Activated CD8-positive, alpha-beta T cell treated with anti-CD3 and anti-CD28 coated beads for 36 hours (primary cell): ENCODE measurements around the gene TIMM17B. TPM values are rescaled to one million over a fixed set of nuclear protein-coding genes. Genes with fewer than 3 reads are reported as not detected.
A peak's percentile ranks its signal among the peaks of the same experiment; 100 is the strongest.

Experiments used
- ATAC-seq: fragments of 200-7000 bp; cut with Tn5 transposase; one replicate; pipeline ENCODE4 v1.10.0; 2021; ENCODE audit warnings: mild to moderate bottlenecking, moderate library complexity
- CTCF ChIA-PET: fragments of 350-600 bp; sonication (Branson Sonifier 250); formaldehyde crosslinking; loops from one replicate; lab custom pipeline; 2021; ENCODE audit warnings: antibody characterized with exemption; lab: Charles Lee
- POLR2A ChIA-PET: fragments of 350-600 bp; sonication (Branson Sonifier 250); formaldehyde crosslinking; loops from one replicate; lab custom pipeline; 2021; ENCODE audit warnings: antibody characterized with exemption; lab: Charles Lee
- DNase-seq: peaks from one replicate; pipeline ENCODE4 v3.0.0-alpha.2; 2020
- H3K27ac Mint-ChIP-seq: one replicate; pipeline ENCODE4 v1.8.0; 2021; ENCODE audit warnings: mild to moderate bottlenecking, mixed read lengths
- H3K27me3 Mint-ChIP-seq: one replicate; pipeline ENCODE4 v1.8.0; 2021; ENCODE audit warnings: mixed read lengths
- H3K36me3 Mint-ChIP-seq: one replicate; pipeline ENCODE4 v1.8.0; 2021; ENCODE audit warnings: low read depth, mixed read lengths
- H3K4me1 Mint-ChIP-seq: one replicate; pipeline ENCODE4 v1.8.0; 2021; ENCODE audit warnings: low read depth, mixed read lengths
- H3K4me3 Mint-ChIP-seq: one replicate; pipeline ENCODE4 v1.8.0; 2021; ENCODE audit warnings: mild to moderate bottlenecking, moderate library complexity, mixed read lengths
- H3K9me3 Mint-ChIP-seq: one replicate; pipeline ENCODE4 v1.8.0; 2021; ENCODE audit warnings: mixed read lengths
- intact Hi-C: fragments of 100-400 bp; cut with micrococcal nuclease; formaldehyde crosslinking; loops from one replicate; pipeline ENCODE4 v1.10.0; 2022
- total RNA-seq, 2 experiments: library from RNA; stranded (reverse); gene quantifications; one replicate each; pipeline ENCODE4 v1.2.3, GENCODE V29; 2021
- TF ChIP-seq, protein P1 (sequence below): fragments of 200-600 bp; IDR thresholded peaks from one replicate; pipeline ENCODE4 v1.8.0; 2022; ENCODE audit warnings: antibody characterized with exemption, mild to moderate bottlenecking

TIMM17B gene
- total RNA-seq, 2 experiments from 2014 or later, result 50.1 to 52.2 TPM

DNA sequence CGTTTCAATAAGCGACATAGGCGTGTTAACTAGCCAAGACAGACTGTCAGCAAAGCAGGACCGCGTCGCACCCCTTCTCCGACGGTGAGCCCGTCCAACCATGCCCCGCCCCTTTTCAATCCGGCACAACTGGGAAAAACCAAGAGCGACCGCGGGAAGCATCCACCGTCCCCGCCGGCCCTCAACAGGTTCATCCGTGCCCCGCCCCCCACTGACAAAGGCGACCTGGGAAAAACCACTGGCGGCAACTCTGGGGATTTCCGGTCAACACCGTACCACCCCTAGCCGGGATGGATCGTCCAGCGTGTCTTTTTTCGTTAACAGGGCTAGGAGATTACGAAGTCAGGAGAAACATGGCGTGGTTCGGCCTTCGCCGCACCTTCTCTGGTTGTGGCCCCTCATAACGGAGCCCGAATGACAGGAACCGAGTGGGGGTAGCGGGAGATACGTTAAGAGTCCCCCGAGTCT is 377 bp downstream of the TIMM17B start:
- CTCF ChIA-PET, result interaction anchor here (0.9 to 1.6 kb wide), 2 partner anchors 40 to 49 kb away, joined by 4 to 6 read pairs; no protein-coding TSS in a partner anchor
- intact Hi-C loops, result no loop called here
- Mint-ChIP-seq H3K36me3 (peaks cover 17% of the 10 kb centered on the region), H3K9me3 (no peaks in the 10 kb centered on the region), H3K4me1 (peaks cover 28% of the 10 kb centered on the region), H3K27ac (peak overlapping the region; percentile 96), H3K27me3 (no peaks in the 10 kb centered on the region), H3K4me3 (peak overlapping the region; percentile 84)
- POLR2A ChIA-PET, result interaction anchor here (1.0 to 2.1 kb wide), 9 partner anchors 10 to 58 kb away, joined by 3 to 15 read pairs (median 4); partner anchors contain the start of gene SLC35A2
- ATAC-seq (peak; percentile 15), DNase-seq (peak; percentile 67)
- TF ChIP-seq, protein P1, sequence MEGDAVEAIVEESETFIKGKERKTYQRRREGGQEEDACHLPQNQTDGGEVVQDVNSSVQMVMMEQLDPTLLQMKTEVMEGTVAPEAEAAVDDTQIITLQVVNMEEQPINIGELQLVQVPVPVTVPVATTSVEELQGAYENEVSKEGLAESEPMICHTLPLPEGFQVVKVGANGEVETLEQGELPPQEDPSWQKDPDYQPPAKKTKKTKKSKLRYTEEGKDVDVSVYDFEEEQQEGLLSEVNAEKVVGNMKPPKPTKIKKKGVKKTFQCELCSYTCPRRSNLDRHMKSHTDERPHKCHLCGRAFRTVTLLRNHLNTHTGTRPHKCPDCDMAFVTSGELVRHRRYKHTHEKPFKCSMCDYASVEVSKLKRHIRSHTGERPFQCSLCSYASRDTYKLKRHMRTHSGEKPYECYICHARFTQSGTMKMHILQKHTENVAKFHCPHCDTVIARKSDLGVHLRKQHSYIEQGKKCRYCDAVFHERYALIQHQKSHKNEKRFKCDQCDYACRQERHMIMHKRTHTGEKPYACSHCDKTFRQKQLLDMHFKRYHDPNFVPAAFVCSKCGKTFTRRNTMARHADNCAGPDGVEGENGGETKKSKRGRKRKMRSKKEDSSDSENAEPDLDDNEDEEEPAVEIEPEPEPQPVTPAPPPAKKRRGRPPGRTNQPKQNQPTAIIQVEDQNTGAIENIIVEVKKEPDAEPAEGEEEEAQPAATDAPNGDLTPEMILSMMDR, result no peak

DNA sequence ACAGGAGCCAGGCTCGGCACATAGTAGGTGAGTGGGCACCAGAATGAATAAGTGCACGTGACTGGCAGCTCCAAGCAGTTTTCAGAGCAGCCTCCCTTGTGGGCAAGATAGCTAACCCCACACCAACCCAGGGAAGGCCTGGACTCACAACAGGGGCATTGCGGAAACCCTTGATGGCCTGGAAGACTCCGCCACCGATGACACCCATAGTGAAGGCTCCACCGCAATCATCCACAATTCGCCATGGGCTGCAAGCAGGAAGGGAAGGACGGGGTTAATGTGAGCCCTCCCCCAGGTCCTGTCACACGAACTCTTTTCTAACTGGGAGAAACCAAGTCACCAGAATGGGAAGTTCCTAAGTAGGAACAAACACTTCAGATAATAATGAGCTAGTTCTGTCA is 957 bp downstream of the TIMM17B start:
- Mint-ChIP-seq H3K36me3 (peaks cover 14% of the 10 kb centered on the region), H3K4me1 (peaks cover 32% of the 10 kb centered on the region), H3K27me3 (no peaks in the 10 kb centered on the region), H3K27ac (peak overlapping the region; percentile 96), H3K4me3 (peak overlapping the region; percentile 84), H3K9me3 (no peaks in the 10 kb centered on the region)
- TF ChIP-seq, protein P1, result no peak
- DNase-seq, result no peak
- ATAC-seq, result no peak
- intact Hi-C loops, result no loop called here
- ChIA-PET POLR2A (interaction anchor here (0.7 to 2.1 kb wide), 7 partner anchors 10 to 58 kb away, joined by 3 to 15 read pairs (median 4); no protein-coding TSS in a partner anchor), CTCF (interaction anchor here (1.6 kb wide), 1 partner anchor 41 kb away, joined by 6 read pairs; no protein-coding TSS in a partner anchor)

DNA sequence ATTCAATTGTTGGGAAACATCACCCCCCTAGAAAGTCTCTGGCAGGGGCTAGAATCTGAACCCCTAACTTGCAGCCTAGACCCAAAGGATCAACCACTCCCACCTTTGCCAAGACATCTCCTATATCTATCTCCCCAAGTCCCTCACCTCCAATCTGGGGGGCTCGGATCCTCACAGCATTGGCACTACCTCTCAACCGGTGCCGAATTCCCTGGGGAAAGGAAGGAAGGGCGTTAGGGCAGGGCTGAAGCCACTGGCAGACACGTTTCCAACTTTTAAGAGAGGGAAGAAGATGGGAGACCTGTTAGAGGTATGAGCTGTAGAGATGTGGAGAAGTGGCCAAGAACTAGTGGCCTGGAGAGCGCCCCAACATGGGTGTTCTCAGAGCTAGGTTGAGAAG is 2.7 kb downstream of the TIMM17B start:
- H3K9me3 Mint-ChIP-seq, result no peaks in the 10 kb centered on the region
- intact Hi-C loops, result no loop called here
- CTCF ChIA-PET, result interaction anchor here (0.9 kb wide), 1 partner anchor 247 kb away, joined by 3 read pairs; no protein-coding TSS in a partner anchor
- ATAC-seq, result no peak
- H3K4me3 Mint-ChIP-seq, result peak overlapping the region; percentile 15
- DNase-seq, result no peak
- H3K36me3 Mint-ChIP-seq, result peaks cover 8% of the 10 kb centered on the region
- H3K4me1 Mint-ChIP-seq, result peaks cover 38% of the 10 kb centered on the region
- TF ChIP-seq, protein P1, result no peak
- POLR2A ChIA-PET, result interaction anchor here (0.6 kb wide), 1 partner anchor 118 kb away, joined by 3 read pairs; no protein-coding TSS in a partner anchor
- H3K27ac Mint-ChIP-seq, result no peak overlapping the region
- no peaks in the 10 kb centered on the region for H3K27me3 Mint-ChIP-seq

DNA sequence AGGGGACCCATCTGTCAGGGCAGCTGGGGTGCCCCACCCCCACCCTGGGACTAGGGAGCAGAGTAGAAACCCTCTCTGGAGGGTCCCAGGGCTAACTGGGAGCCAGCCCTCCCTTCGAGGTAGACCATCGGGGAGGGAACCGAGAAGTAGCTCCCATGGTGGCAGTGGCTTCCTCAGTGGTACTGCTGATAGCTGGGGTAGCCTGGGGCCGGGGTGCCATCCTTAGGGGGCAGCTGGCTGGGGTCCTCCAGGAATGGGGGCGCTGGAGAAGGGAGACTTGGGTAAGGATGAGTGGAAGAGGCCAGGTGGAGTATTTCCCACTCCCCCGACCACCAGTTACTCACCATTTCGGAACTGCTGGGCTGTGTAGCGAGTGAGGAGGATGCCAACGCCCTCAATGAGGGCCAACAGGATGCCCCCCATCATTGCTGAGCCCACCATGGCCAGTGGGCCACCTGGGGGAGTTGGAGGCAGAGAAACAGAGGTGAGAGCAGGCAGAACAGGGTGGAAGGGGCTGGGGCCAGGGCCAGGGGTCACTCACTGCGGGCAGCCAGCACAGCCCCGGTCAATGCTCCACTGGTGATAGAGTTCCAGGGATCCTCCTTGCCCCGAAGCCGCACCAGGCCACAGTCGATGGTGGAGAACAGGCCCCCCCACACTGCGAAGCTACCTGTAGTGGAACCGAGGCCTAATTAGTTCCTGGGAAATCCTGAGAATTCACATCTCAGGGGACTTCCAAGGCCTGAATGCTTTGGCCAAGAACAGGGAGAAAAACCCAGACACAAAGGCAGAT is 3.8 kb downstream of the TIMM17B start:
- Mint-ChIP-seq H3K36me3 (peaks cover 6% of the 10 kb centered on the region), H3K4me1 (peaks cover 30% of the 10 kb centered on the region), H3K27ac (no peak overlapping the region), H3K9me3 (no peaks in the 10 kb centered on the region), H3K4me3 (no peak overlapping the region), H3K27me3 (no peaks in the 10 kb centered on the region)
- intact Hi-C loops, result no loop called here
- ATAC-seq (no peak), DNase-seq (no peak)
- TF ChIP-seq, protein P1, result no peak
- ChIA-PET POLR2A (interaction anchor here (0.7 to 1.0 kb wide), 2 partner anchors 8 to 16 kb away, joined by 3 read pairs; no protein-coding TSS in a partner anchor), CTCF (interaction anchor here (0.9 kb wide), 1 partner anchor 246 kb away, joined by 3 read pairs; no protein-coding TSS in a partner anchor)
